Activated naive CD4-positive, alpha-beta T cell treated with anti-CD3 and anti-CD28 coated beads, Interleukin-2, amount 10 ng/mL, durations not matched to agents 7 days and 5 days (primary cell): Measurements from ENCODE around the gene FGFRL1.

Source experiments
- CTCF ChIA-PET: fragments of 350-600 bp; sonication (Branson Sonifier 250); formaldehyde crosslinking; loops from one replicate; lab custom pipeline; 2021; ENCODE audit warnings: antibody characterized with exemption; lab: Charles Lee
- DNase-seq: peaks from one replicate; pipeline ENCODE4 v3.0.0-alpha.2; 2020
- H3K27ac Mint-ChIP-seq: one replicate; pipeline ENCODE4 v1.8.0; 2021; ENCODE audit warnings: mild to moderate bottlenecking, moderate library complexity, mixed read lengths
- H3K27me3 Mint-ChIP-seq: one replicate; pipeline ENCODE4 v1.8.0; 2021; ENCODE audit warnings: mild to moderate bottlenecking, mixed read lengths
- H3K36me3 Mint-ChIP-seq: one replicate; pipeline ENCODE4 v1.8.0; 2021; ENCODE audit warnings: mixed read lengths
- H3K4me1 Mint-ChIP-seq: one replicate; pipeline ENCODE4 v1.8.0; 2021; ENCODE audit warnings: mixed read lengths
- H3K4me3 Mint-ChIP-seq: one replicate; pipeline ENCODE4 v1.8.0; 2021; ENCODE audit warnings: mild to moderate bottlenecking, moderate library complexity, mixed read lengths
- H3K9me3 Mint-ChIP-seq: one replicate; pipeline ENCODE4 v1.8.0; 2021; ENCODE audit warnings: mixed read lengths

Gene FGFRL1

GRCh38 chr4:1015746-1016145, 4.3 kb downstream of the FGFRL1 start:
- no peaks in the 10 kb centered on the region for H3K36me3 Mint-ChIP-seq
- H3K27ac Mint-ChIP-seq = no peak overlapping the region
- no peak for DNase-seq
- H3K9me3 Mint-ChIP-seq = no peaks in the 10 kb centered on the region
- peaks cover 12% of the 10 kb centered on the region for H3K4me1 Mint-ChIP-seq
- no peak overlapping the region for H3K4me3 Mint-ChIP-seq
- H3K27me3 Mint-ChIP-seq = peaks cover 5% of the 10 kb centered on the region
- CTCF ChIA-PET = interaction anchor here (0.7 kb wide), 1 partner anchor 217 kb away, joined by 3 read pairs; no protein-coding TSS in a partner anchor

- H3K36me3 Mint-ChIP-seq = no peaks in the 10 kb centered on the region
- H3K27ac Mint-ChIP-seq = no peak overlapping the region
- peaks cover 5% of the 10 kb centered on the region for H3K27me3 Mint-ChIP-seq
- H3K4me1 Mint-ChIP-seq = peaks cover 12% of the 10 kb centered on the region
- no peak overlapping the region for H3K4me3 Mint-ChIP-seq
- DNase-seq = no peak
- CTCF ChIA-PET = no interaction called here
- H3K9me3 Mint-ChIP-seq = no peaks in the 10 kb centered on the region
Observed at GRCh38 chr4:1017211-1017610, 5.8 kb downstream of the FGFRL1 start.

- peaks cover 3% of the 10 kb centered on the region for H3K27me3 Mint-ChIP-seq
- H3K27ac Mint-ChIP-seq = no peak overlapping the region
- no peaks in the 10 kb centered on the region for H3K36me3 Mint-ChIP-seq
- H3K4me1 Mint-ChIP-seq = peaks cover 10% of the 10 kb centered on the region
- H3K4me3 Mint-ChIP-seq = no peak overlapping the region
- CTCF ChIA-PET = no interaction called here
- H3K9me3 Mint-ChIP-seq = no peaks in the 10 kb centered on the region
- DNase-seq = no peak
Observed at GRCh38 chr4:1017706-1018105, 6.3 kb downstream of the FGFRL1 start.

- H3K4me3 Mint-ChIP-seq = no peak overlapping the region
- no peak for DNase-seq
- no peaks in the 10 kb centered on the region for H3K9me3 Mint-ChIP-seq
- no peak overlapping the region for H3K27ac Mint-ChIP-seq
- H3K27me3 Mint-ChIP-seq = no peaks in the 10 kb centered on the region
- CTCF ChIA-PET = no interaction called here
- no peaks in the 10 kb centered on the region for H3K36me3 Mint-ChIP-seq
- peaks cover 9% of the 10 kb centered on the region for H3K4me1 Mint-ChIP-seq
Observed at GRCh38 chr4:1018147-1019020, 7.0 kb downstream of the FGFRL1 start.

- Mint-ChIP-seq H3K4me3 (no peak overlapping the region), H3K9me3 (no peaks in the 10 kb centered on the region)
Observed at GRCh38 chr4:1019320-1019719, 7.9 kb downstream of the FGFRL1 start.

GRCh38 chr4:1019729-1020470, 8.5 kb downstream of the FGFRL1 start:
- CTCF ChIA-PET = no interaction called here
- Mint-ChIP-seq H3K4me3 (no peak overlapping the region), H3K36me3 (peaks cover 1% of the 10 kb centered on the region), H3K27me3 (no peaks in the 10 kb centered on the region), H3K4me1 (peaks cover 4% of the 10 kb centered on the region), H3K27ac (no peak overlapping the region), H3K9me3 (no peaks in the 10 kb centered on the region)
- DNase-seq = no peak

More at GRCh38 chr4:1019320-1019719, 7.9 kb downstream of the FGFRL1 start:
- Mint-ChIP-seq H3K4me1 (peaks cover 4% of the 10 kb centered on the region), H3K27me3 (no peaks in the 10 kb centered on the region), H3K27ac (no peak overlapping the region), H3K36me3 (no peaks in the 10 kb centered on the region)
- DNase-seq = no peak
- CTCF ChIA-PET = no interaction called here

- CTCF ChIA-PET = no interaction called here
- Mint-ChIP-seq H3K36me3 (peaks cover 7% of the 10 kb centered on the region), H3K27me3 (no peaks in the 10 kb centered on the region), H3K4me3 (no peak overlapping the region), H3K9me3 (peaks cover 1% of the 10 kb centered on the region), H3K4me1 (peaks cover 8% of the 10 kb centered on the region), H3K27ac (no peak overlapping the region)
- no peak for DNase-seq
Observed at GRCh38 chr4:1021386-1022050, 10.1 kb downstream of the FGFRL1 start.

GRCh38 chr4:1022051-1022738, 10.8 kb downstream of the FGFRL1 start:
- H3K27me3 Mint-ChIP-seq = no peaks in the 10 kb centered on the region
- peaks cover 1% of the 10 kb centered on the region for H3K9me3 Mint-ChIP-seq
- H3K4me3 Mint-ChIP-seq = no peak overlapping the region
- no peak overlapping the region for H3K27ac Mint-ChIP-seq
- peaks cover 7% of the 10 kb centered on the region for H3K36me3 Mint-ChIP-seq
- peaks cover 10% of the 10 kb centered on the region for H3K4me1 Mint-ChIP-seq
- no peak for DNase-seq
- CTCF ChIA-PET = no interaction called here

- no peak overlapping the region for H3K4me3 Mint-ChIP-seq
- H3K9me3 Mint-ChIP-seq = peaks cover 1% of the 10 kb centered on the region
- peaks cover 10% of the 10 kb centered on the region for H3K4me1 Mint-ChIP-seq
- CTCF ChIA-PET = no interaction called here
- peaks cover 7% of the 10 kb centered on the region for H3K36me3 Mint-ChIP-seq
- H3K27me3 Mint-ChIP-seq = no peaks in the 10 kb centered on the region
- no peak for DNase-seq
- H3K27ac Mint-ChIP-seq = no peak overlapping the region
Observed at GRCh38 chr4:1022739-1023066, 11.3 kb downstream of the FGFRL1 start.

GRCh38 chr4:1023075-1023640, 11.7 kb downstream of the FGFRL1 start:
- Mint-ChIP-seq H3K4me1 (peaks cover 10% of the 10 kb centered on the region), H3K4me3 (no peak overlapping the region), H3K36me3 (peaks cover 7% of the 10 kb centered on the region), H3K9me3 (peaks cover 1% of the 10 kb centered on the region), H3K27me3 (no peaks in the 10 kb centered on the region), H3K27ac (no peak overlapping the region)
- CTCF ChIA-PET = no interaction called here
- no peak for DNase-seq

GRCh38 chr4:1023895-1024740, 12.7 kb downstream of the FGFRL1 start:
- Mint-ChIP-seq H3K4me1 (peaks cover 10% of the 10 kb centered on the region), H3K4me3 (no peak overlapping the region), H3K36me3 (peaks cover 7% of the 10 kb centered on the region), H3K27me3 (no peaks in the 10 kb centered on the region), H3K9me3 (peaks cover 1% of the 10 kb centered on the region), H3K27ac (no peak overlapping the region)
- DNase-seq = no peak
- CTCF ChIA-PET = no interaction called here

- peak overlapping the region; percentile 55 for H3K27ac Mint-ChIP-seq
- peaks cover 8% of the 10 kb centered on the region for H3K4me1 Mint-ChIP-seq
- H3K36me3 Mint-ChIP-seq = peaks cover 7% of the 10 kb centered on the region
- no peak overlapping the region for H3K4me3 Mint-ChIP-seq
- DNase-seq = no peak
- H3K9me3 Mint-ChIP-seq = peaks cover 1% of the 10 kb centered on the region
- CTCF ChIA-PET = no interaction called here
- H3K27me3 Mint-ChIP-seq = no peaks in the 10 kb centered on the region
Observed at GRCh38 chr4:1024882-1025545, 13.6 kb downstream of the FGFRL1 start.

GRCh38 chr4:1026115-1026514, 14.7 kb downstream of the FGFRL1 start:
- Mint-ChIP-seq H3K27me3 (no peaks in the 10 kb centered on the region), H3K9me3 (peaks cover 1% of the 10 kb centered on the region), H3K4me1 (peaks cover 6% of the 10 kb centered on the region), H3K27ac (no peak overlapping the region), H3K4me3 (no peak overlapping the region), H3K36me3 (peaks cover 7% of the 10 kb centered on the region)
- peak; percentile 50 for DNase-seq
- CTCF ChIA-PET = no interaction called here
